HepG2 (cell line): Measurements from ENCODE around the gene USP5. TPM values are rescaled to one million over a fixed set of nuclear protein-coding genes. Genes with fewer than 3 reads are reported as not detected.

Experiments
- DMTF1 ChIP-seq: sonication (generic); formaldehyde crosslinking; IDR thresholded peaks from 2 replicates; pipeline ENCODE4 v1.4.0; 2020; ENCODE audit warnings: mild to moderate bottlenecking, missing genetic modification reagents
- HNRNPH1 ChIP-seq: fragments of 200-400 bp; formaldehyde crosslinking; optimal IDR thresholded peaks from 2 replicates; pipeline ENCODE3; 2017; ENCODE audit warnings: mild to moderate bottlenecking, low read depth, low read length
- KLF13 ChIP-seq: sonication (generic); formaldehyde crosslinking; IDR thresholded peaks from 2 replicates; pipeline ENCODE4 v1.4.0; 2020; ENCODE audit warnings: mild to moderate bottlenecking, missing genetic modification reagents
- MTF2 ChIP-seq: sonication (generic); formaldehyde crosslinking; IDR thresholded peaks from 2 replicates; pipeline ENCODE4 v1.5.0; 2020; ENCODE audit warnings: missing genetic modification reagents, borderline replicate concordance
- POLR2AphosphoS2 ChIP-seq: IDR thresholded peaks from 2 replicates; pipeline ENCODE4 v1.6.1; 2011; ENCODE audit warnings: low read depth, low read length, improper control_type of control experiment
- PRDM4 ChIP-seq: sonication (generic); formaldehyde crosslinking; IDR thresholded peaks from 2 replicates; pipeline ENCODE4 v1.9.0; 2021; ENCODE audit warnings: missing genetic modification reagents, borderline replicate concordance
- RFX5 ChIP-seq: IDR thresholded peaks from 2 replicates; pipeline ENCODE4 v1.6.1; 2011; ENCODE audit warnings: low read depth, low read length, improper control_type of control experiment
- SOX5 ChIP-seq: IDR thresholded peaks from 2 replicates; pipeline ENCODE4 v1.6.1; 2016; ENCODE audit warnings: borderline replicate concordance
- SP140L ChIP-seq: sonication (generic); formaldehyde crosslinking; IDR thresholded peaks from 2 replicates; pipeline ENCODE4 v1.4.0; 2020; ENCODE audit warnings: missing genetic modification reagents, borderline replicate concordance
- STAT6 ChIP-seq: sonication (generic); formaldehyde crosslinking; IDR thresholded peaks from 2 replicates; pipeline ENCODE4 v1.4.0; 2020; ENCODE audit warnings: missing genetic modification reagents, mild to moderate bottlenecking, borderline replicate concordance
- THAP8 ChIP-seq: sonication (generic); formaldehyde crosslinking; IDR thresholded peaks from 2 replicates; pipeline ENCODE4 v1.5.1; 2020; ENCODE audit warnings: missing genetic modification reagents, mild to moderate bottlenecking, borderline replicate concordance
- polyA plus RNA-seq, 8 experiments: library from polyadenylated mRNA; depleted of rRNA in 3 of 8; stranded (reverse) in 7 of 8; unstranded in 1 of 8; fragments of >200 nt; fragmentation: Illumina TruSeq in 4 of 8; extraction: Trizol in 4 of 8; gene quantifications; 2 replicates each; pipeline versions ENCODE4 v1.2.1 to v1.2.3, GENCODE V29; 2011 to 2016; ENCODE audit warnings: low read depth in 4 of 8, missing spikeins in 1 of 8, mixed read lengths in 1 of 8; ENCODE audit not compliant: insufficient read depth in 1 of 8
- total RNA-seq, 5 experiments: library from RNA; depleted of rRNA; stranded (reverse); fragments of >200 nt; fragmentation: Illumina TruSeq; extraction: Trizol; gene quantifications; 2 replicates each; pipeline ENCODE4 v1.2.3, GENCODE V29; 2016; ENCODE audit warnings: low read depth in 1 of 5
- TF ChIP-seq, protein P1 (sequence below): sonication (generic); formaldehyde crosslinking; IDR thresholded peaks from 2 replicates; pipeline ENCODE4 v1.5.0; 2020; ENCODE audit warnings: missing genetic modification reagents
- TF ChIP-seq, protein P2 (sequence below): sonication (generic); formaldehyde crosslinking; IDR thresholded peaks from 2 replicates; pipeline ENCODE4 v1.4.0; 2020; ENCODE audit warnings: missing genetic modification reagents; ENCODE audit errors: not compliant biosample characterization

USP5 gene
- total and polyA plus RNA-seq, 2 of the 13 experiments (the other 11 are each of a cell fraction or from before 2014, with no cell fraction given): 39.6 to 56.0 TPM

- TF ChIP-seq, protein P1, sequence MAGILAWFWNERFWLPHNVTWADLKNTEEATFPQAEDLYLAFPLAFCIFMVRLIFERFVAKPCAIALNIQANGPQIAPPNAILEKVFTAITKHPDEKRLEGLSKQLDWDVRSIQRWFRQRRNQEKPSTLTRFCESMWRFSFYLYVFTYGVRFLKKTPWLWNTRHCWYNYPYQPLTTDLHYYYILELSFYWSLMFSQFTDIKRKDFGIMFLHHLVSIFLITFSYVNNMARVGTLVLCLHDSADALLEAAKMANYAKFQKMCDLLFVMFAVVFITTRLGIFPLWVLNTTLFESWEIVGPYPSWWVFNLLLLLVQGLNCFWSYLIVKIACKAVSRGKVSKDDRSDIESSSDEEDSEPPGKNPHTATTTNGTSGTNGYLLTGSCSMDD (CRISPR knock-in tag): no peak
- TF ChIP-seq DMTF1 (CRISPR knock-in tag): no peak
- TF ChIP-seq STAT6 (CRISPR knock-in tag): no peak
- no peak for TF ChIP-seq RFX5
- TF ChIP-seq HNRNPH1: no peak
- TF ChIP-seq PRDM4: no peak
- no peak for TF ChIP-seq POLR2AphosphoS2
- TF ChIP-seq, protein P2, sequence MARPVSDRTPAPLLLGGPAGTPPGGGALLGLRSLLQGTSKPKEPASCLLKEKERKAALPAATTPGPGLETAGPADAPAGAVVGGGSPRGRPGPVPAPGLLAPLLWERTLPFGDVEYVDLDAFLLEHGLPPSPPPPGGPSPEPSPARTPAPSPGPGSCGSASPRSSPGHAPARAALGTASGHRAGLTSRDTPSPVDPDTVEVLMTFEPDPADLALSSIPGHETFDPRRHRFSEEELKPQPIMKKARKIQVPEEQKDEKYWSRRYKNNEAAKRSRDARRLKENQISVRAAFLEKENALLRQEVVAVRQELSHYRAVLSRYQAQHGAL (CRISPR knock-in tag): no peak
- TF ChIP-seq SP140L: no peak
- TF ChIP-seq THAP8 (CRISPR knock-in tag): no peak
- no peak for TF ChIP-seq KLF13
- TF ChIP-seq SOX5 (CRISPR knock-in tag): no peak
- no peak for TF ChIP-seq MTF2 (CRISPR knock-in tag)
Observed at GRCh38 chr12:6867413-6868210, 15.7 kb downstream of the USP5 start, which contains the start of gene TPI1 (continued).
